Lower leg skin (tissue), 4 donors: ENCODE data around the gene TAF1C. TPM values are rescaled to one million over a fixed set of nuclear protein-coding genes. Genes with fewer than 3 reads are reported as not detected.

Experiments used
- DNase-seq, 2 donors: peaks; one replicate each; pipeline ENCODE4 v3.0.0-alpha.2; 2019; ENCODE audit warnings: low spot score in 2 of 2
- H3K4me3 ChIP-seq: fragments of 200-600 bp; sonication (generic); 2 replicates; pipeline ENCODE4 v1.5.1; 2017; ENCODE audit warnings: mild to moderate bottlenecking, low read depth; ENCODE audit not compliant: poor library complexity, severe bottlenecking
- POLR2A ChIP-seq, 2 donors: fragments of 450-650 bp; IDR thresholded peaks; one replicate each; pipeline ENCODE4 v1.6.1; 2016 to 2017; ENCODE audit warnings: antibody characterized with exemption in 2 of 2, mild to moderate bottlenecking in 1 of 2, moderate library complexity in 1 of 2
- WGBS, 2 donors: methylation state at CpG; one replicate each; pipeline ENCODE4 v1.1.5; 2018; 5-methylcytosine and 5-hydroxymethylcytosine counted together
- intact Hi-C: fragments of 100-400 bp; cut with DNase I; formaldehyde crosslinking; loops from one replicate; pipeline ENCODE4 v1.15.0; 2023; ENCODE audit warnings: low total_unique reads
- total RNA-seq, 4 donors: library from RNA; depleted of rRNA; stranded (reverse); fragments of >200 nt; gene quantifications; one replicate each; pipeline ENCODE4 v1.1.0, GENCODE V29; 2016
- TF ChIP-seq, protein P1 (sequence below), 3 donors: fragments of 450-650 bp; IDR thresholded peaks; one replicate each; pipeline ENCODE4 v1.5.1; 2016; ENCODE audit warnings: antibody characterized with exemption in 3 of 3, mild to moderate bottlenecking in 3 of 3, moderate library complexity in 2 of 3

Gene TAF1C
- total RNA-seq, 4 donors from 2014 or later = 35.8 to 41.8 (median 36.5) TPM

DNA sequence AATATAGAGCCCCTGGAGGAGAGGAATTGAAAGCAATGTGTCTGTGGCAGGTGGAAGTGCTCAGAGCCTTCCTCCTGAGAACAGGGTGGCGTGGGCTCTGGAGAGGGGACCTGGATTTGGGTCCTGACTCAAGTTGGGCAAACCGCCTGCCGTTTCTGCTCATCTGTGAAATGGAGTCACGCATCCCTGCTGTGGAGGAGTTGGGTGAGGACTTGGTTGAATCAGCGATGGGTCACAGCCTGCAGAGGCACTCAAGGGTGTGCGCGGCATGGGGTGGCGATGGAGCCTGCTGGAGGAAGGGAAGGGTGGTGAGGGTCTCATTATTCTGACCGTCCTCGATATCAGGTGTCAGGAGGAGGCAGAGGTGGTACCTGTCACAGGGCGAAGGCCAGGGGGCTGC lies 7.2 kb upstream of the TAF1C start:
- no peak for TF ChIP-seq POLR2A (IDR thresholded peaks at IDR 0.05)
- TF ChIP-seq, protein P1, sequence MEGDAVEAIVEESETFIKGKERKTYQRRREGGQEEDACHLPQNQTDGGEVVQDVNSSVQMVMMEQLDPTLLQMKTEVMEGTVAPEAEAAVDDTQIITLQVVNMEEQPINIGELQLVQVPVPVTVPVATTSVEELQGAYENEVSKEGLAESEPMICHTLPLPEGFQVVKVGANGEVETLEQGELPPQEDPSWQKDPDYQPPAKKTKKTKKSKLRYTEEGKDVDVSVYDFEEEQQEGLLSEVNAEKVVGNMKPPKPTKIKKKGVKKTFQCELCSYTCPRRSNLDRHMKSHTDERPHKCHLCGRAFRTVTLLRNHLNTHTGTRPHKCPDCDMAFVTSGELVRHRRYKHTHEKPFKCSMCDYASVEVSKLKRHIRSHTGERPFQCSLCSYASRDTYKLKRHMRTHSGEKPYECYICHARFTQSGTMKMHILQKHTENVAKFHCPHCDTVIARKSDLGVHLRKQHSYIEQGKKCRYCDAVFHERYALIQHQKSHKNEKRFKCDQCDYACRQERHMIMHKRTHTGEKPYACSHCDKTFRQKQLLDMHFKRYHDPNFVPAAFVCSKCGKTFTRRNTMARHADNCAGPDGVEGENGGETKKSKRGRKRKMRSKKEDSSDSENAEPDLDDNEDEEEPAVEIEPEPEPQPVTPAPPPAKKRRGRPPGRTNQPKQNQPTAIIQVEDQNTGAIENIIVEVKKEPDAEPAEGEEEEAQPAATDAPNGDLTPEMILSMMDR (IDR thresholded peaks at IDR 0.05) = no peak
- intact Hi-C loops = no loop called here
- no peak for DNase-seq
- WGBS, 2 donors = 84% methylated on average over 11 of the region's 11 CpGs
- no peak overlapping the region for H3K4me3 ChIP-seq

DNA sequence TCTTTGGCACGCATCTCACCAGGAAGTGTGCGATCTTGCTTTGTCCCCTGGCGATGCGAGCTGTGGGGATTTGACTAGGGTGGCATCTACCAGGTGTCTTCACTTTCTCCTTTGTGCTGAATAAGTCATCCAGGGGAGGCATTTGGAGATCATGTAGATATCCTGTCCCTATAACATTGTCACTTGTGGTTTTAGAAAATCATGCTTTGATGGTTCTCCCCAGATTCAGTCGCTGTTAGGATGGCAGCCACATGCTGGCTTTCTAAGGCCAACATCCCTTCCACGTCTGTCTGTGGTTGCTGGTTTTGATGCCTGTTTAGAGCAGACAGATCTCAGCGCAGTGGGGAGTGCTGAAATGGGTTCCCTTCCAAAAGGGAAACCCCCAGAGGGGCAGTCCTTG lies 6.6 kb upstream of the TAF1C start:
- intact Hi-C loops = no loop called here
- no peak for DNase-seq
- WGBS, 2 donors = 69 to 75% methylated on average over 7 of the region's 7 CpGs
- no peak for TF ChIP-seq POLR2A (IDR thresholded peaks at IDR 0.05)
- TF ChIP-seq, protein P1 (IDR thresholded peaks at IDR 0.05) = no peak
- no peak overlapping the region for H3K4me3 ChIP-seq

DNA sequence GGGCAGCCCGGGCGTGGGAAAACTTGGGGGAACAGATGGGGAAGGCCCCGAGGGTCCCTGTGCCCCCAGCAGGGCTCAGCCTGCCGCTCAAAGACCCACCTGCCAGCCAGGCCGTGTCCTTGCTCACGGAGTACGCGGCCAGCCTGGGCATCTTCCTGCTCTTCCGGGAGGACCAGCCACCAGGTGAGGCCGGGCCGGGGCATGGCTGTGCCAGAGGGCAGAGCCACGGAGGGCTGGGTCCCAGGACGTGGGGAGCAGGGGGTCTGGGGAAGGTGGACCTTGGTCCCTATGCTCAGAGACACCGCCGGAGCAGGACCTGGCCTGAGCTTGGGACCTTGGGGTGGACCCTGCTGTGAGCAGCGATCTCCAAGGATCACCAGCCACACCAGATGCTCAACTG lies 4.6 kb upstream of the TAF1C start:
- DNase-seq = no peak
- no peak overlapping the region for H3K4me3 ChIP-seq
- TF ChIP-seq, protein P1 (IDR thresholded peaks at IDR 0.05) = no peak
- TF ChIP-seq POLR2A (IDR thresholded peaks at IDR 0.05) = no peak
- 92 to 93% methylated on average over 16 of the region's 16 CpGs for WGBS, 2 donors
- intact Hi-C loops = no loop called here

DNA sequence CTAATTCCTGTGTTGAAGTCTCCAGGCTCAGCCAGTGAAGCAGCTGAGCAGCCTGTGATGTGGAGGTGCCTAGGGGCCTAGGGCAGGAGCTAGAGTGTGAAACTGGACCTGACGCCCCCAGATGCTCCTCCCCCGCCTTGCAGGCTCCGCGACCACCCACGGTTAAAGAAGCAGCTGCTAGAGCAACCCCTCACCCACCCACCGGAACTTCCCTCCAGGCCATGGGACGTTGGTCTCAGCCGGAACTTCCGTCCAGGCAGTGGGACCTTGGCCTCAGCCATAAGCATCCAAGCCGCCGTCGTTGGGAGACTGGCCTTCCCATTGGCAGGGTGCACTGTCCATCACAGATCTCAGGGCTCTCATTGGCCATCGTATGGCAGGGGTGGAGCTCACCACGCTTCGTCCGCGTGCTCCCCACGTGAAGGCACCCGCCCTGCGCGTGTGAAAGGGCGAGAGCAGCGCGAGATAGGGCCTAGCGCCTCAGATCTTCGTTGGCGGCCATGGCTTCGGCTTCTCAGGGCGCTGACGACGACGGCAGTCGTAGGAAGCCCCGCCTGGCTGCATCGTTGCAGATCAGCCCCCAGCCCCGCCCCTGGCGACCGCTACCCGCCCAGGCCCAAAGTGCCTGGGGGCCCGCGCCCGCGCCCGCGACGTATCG lies 4.0 kb upstream of the TAF1C start, which contains the start of gene ADAD2:
ADAD2 (plus strand) TSS at position 427 of the 658 bp plus-strand sequence; CDS start at position 501, 74 bp downstream.
- 94 to 97% methylated on average over 25 to 47 of the region's 47 CpGs for WGBS, 2 donors
- no peak for DNase-seq
- intact Hi-C loops = no loop called here

DNA sequence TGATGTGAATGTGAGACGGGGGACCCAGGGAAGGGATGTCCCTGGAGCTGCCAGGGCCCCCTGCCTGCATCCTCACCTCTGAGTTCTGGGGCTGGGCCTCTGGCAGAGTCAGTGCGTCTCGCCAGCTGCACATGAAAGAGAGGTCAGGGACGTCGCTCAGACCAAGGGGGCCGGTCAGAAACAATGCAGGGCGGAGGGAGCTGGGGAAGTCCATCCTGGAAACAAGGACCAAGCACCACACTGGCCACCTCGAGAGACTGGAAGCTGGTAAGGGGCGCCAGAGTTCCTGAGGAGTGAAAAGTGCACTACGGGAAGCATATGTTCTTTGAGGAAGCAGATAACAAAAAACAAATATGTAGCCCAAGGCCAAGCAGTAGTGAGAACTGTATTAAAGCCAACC lies 2.1 kb downstream of the TAF1C start:
- no peak for DNase-seq
- 84% methylated on average over 10 of the region's 10 CpGs for WGBS, 2 donors
- no peak overlapping the region for H3K4me3 ChIP-seq
- intact Hi-C loops = loop anchor here (10.0 kb wide), 1 partner anchor 360 kb away; no protein-coding TSS in a partner anchor
- TF ChIP-seq, protein P1 (IDR thresholded peaks at IDR 0.05) = no peak
- TF ChIP-seq POLR2A (IDR thresholded peaks at IDR 0.05) = no peak

More for the DNA sequence above, 4.0 kb upstream of the TAF1C start, which contains the start of gene ADAD2:
- no peak for TF ChIP-seq POLR2A (IDR thresholded peaks at IDR 0.05)
- TF ChIP-seq, protein P1 (IDR thresholded peaks at IDR 0.05) = no peak
- H3K4me3 ChIP-seq = no peak within 1 kb of the TSS
